GM19395 (cell line): ENCODE measurements around the gene NME2.
"Not testable (repeated sequence)": the region's sequence is repeated elsewhere in the genome, so short reads cannot be mapped to it uniquely, and the experiment has no call there.

Experiments
- ATAC-seq: cut with Tn5 transposase; IDR thresholded peaks from one replicate; pipeline ENCODE4 v1.9.1; 2021; ENCODE audit warnings: mild to moderate bottlenecking, moderate library complexity; ENCODE audit not compliant: unreplicated experiment

Gene NME2

DNA sequence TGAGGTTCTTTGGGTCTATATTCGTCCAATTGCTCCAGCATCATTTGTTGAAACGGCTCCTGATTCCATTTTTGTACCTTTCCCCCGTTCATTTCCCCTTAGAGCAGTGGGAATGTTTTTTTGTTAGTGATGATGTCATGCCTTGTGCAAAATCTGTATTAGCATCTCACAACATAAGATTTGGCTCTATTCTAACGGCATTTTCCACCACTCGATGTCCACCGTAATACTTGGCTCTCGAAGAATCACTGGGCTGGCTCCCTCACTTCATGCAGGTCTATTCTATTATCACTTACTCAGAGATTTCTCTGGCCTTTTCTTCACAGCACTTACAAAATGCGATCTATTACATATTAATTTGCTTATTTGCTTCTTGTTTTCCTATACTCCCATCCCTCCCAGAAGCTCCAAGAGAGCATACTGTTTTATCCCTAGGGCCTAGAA is 13.4 kb upstream of the NME2 start:
- ATAC-seq, result no peak

- ATAC-seq, result peak; percentile 95
Measured at GRCh38 chr17:51153210-51154072, 12.8 kb upstream of the NME2 start, which contains the start of gene NME1. Gene NME1 (plus strand): TSS chr17:51153559. CDS start chr17:51155655, 2,096 bp downstream.

- ATAC-seq, result no peak
Measured at GRCh38 chr17:51154176-51154575, 12.0 kb upstream of the NME2 start.

DNA sequence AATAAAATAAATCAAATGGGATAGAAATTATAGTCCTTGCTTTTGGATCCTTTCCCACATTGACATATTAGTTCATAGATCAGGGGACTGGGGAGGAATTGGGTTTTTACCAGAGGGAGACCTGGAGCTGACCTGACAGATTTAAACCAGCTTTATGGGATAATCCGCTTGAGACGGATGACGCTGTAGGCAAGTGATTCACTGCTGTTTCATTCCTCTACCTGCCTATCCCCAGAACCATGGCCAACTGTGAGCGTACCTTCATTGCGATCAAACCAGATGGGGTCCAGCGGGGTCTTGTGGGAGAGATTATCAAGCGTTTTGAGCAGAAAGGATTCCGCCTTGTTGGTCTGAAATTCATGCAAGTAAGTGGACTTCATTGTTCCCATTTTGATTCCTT is 10.8 kb upstream of the NME2 start:
- ATAC-seq, result no peak

- ATAC-seq, result no peak
Measured at GRCh38 chr17:51159604-51160003, 6.6 kb upstream of the NME2 start.

DNA sequence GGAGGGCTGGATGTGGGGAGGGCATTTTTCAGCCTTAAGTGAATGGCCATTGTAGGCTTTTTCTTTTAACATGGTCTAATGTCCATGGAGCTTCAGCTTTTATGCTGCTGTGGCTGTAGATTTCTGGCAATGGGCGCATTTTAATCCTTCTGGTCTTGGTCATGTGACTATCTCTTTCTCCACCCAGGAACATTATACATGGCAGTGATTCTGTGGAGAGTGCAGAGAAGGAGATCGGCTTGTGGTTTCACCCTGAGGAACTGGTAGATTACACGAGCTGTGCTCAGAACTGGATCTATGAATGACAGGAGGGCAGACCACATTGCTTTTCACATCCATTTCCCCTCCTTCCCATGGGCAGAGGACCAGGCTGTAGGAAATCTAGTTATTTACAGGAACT is 4.7 kb upstream of the NME2 start:
- ATAC-seq, result no peak

DNA sequence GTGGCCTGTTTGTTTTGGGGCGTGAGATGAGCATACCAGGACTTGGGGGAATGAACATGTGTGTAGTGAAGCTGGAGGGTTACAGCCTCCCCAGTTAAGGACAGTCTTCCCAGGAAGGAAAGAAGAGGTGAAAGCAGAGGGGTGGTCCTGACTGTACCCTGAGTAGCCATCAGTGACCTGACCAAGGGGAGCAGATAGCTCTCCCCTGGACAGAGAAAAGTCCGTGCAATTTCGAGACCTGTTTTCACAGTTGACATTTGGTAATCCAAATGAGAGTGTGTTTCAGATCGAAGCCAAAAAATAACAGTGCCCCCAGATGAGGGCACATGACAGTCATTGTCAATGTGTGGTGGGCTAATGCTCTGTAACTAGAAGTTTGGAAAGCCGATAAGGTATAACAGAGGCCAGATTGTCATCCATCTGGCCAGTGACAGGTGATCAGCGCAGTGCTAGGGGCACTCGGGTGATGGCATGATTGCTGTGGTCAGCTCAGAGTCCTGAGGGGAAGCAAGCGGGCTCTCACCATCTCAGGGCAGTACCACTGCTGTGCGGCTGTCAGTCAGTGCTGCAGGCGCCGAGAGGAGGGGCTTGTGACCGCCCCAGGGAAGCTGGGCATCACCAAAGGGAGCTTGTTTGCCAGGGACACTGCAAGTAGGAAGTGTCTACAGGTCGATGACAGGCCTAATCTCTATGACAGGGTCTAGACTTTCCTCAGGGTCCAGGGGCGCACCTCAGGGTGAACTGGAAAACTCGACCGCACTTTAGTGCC is 1.1 kb upstream of the NME2 start:
- ATAC-seq, result no peak

DNA sequence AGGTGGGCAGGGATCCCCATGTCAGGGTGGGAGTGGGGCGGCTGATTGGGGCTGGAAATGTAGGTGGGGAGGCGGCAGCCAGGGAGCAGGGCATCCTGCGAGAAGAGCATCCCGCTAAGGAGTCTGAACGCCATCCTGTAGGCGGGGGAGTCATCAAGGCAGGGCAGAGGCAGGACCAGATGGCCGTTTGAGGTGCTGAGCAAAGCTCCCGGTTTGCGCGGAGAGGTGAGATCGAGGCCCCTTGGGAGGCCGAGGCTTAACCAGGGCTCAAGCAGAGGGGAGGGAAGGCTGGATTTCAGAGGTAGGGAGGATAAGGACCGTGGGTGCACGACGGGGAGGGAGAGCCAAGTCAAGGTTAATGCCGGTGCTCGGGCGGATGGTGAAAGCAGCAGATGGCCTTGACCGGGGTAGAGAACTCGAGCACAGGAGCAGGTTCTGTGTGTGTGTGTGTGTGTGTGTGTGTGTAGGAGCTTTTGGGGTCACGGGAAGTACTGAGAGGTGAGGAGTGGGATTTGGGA is 472 bp upstream of the NME2 start:
- ATAC-seq, result peak; percentile 33

DNA sequence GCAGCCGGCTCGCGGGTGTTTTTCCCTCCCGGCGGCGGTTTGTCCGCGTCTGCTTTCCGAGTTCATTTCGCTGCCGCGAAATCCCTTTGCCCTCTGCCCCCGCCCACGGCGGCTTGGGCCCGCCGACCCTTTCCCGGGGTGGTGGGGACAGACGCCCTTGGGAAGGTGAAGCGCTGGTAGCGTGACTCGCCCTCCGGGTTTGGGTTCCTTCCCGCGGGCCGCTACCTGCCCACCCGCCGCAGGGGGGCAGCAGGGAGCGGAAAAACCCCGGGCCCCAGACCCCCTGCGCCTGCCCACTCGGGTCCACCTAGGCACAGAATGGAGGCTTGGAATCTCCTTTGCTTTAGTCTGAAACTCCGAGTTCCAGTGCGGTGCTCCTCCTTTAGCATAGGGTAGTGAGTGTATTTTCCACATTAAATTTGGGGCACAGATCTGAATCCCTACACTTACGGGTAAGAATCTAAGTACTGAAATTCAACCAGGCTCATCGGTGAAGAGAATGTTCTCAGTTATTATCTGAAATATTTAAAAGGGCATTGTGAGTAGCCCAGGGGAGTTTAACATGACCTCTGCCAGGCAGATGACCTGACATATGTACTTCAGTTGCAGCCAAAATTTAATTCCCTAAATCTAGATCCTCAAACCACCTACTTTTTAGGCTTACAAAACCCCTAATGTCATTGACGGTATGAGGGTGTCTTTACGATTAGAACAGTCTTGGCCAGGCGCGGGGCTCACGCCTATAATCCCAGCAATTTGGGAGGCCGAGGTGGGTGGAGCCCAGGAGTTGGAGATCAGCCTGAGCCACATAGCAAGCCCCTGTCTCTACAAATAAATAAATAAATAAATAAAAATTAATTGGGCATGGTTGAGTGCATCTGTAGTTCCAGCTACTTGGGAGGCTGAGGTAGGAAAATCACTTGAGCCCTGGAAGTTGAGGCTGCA is 1.0 kb downstream of the NME2 start:
- ATAC-seq, result peak; percentile 53

GRCh38 chr17:51169340-51169739 is 3.1 kb downstream of the NME2 start:
- no peak for ATAC-seq

DNA sequence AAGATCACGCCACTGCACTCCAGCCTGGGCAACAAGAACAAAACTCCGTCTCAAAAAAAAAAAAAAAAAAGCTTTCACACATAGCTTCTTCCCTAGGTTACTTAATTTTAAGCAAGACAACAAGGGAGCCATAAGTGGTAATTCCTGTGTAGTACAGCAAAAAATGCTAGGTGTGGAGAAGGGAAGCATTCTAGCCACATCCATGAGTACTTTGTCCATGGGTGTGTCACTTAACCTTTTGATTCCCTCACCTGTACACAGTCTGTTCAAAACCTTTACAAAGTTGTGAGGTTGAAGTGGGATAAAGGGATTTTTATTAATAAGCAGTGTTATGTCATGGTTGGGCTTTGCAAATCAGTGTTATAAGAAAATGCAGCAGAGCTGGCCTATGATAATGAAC is 4.5 kb downstream of the NME2 start:
- no peak for ATAC-seq

- ATAC-seq, result not testable (repeated sequence)
Measured at GRCh38 chr17:51172030-51172429, 5.8 kb downstream of the NME2 start.

- no peak for ATAC-seq
Measured at GRCh38 chr17:51180486-51180885, 14.3 kb downstream of the NME2 start.

DNA sequence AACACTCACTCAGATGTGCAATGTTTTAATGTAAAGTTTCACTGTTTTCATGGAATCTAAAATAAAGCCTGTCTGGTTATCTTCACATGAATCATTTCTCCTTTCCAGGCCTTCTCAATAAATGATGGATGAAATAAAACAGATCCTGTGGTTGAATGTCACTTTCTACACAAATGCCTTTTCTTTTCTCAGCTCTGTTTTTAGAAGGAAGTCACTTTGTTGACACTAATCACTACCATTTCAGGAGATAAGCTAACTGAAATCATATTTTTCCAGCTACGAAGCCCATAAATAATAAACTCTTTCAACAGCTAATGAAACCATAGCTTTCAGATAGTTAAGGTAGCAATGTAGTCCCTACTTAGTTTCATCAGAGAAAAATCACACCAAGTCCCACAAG is 17.9 kb downstream of the NME2 start:
- no peak for ATAC-seq

DNA sequence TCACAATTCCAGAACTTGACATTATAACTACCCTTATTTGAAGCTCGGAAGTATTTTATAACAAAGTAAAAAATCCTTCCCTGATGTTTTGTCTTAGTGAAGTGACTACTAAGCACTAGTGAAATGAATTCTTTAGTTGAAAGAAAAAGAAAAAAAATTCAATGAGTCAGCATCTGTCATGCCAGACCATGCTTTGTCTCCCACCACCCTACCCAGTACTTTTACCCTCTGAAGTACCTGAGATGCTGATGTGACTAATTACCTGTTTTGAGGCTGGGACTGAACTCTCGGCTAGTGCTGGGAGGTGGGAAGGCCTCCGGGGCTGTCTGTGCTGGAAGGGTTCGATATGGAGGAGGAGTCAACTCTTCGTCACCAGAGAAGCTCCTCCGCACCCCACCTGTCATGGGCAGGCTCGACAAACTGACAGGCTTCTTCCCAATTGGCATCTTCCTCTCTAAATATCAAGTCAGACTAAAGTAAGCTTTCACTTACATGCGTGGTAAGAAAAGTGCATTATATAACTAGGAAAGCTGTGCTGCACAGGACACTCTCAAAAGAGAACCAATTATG is 19.6 kb downstream of the NME2 start:
- ATAC-seq, result no peak

GRCh38 chr17:51188271-51188833 is 22.1 kb downstream of the NME2 start:
- ATAC-seq, result no peak

- no peak for ATAC-seq
Measured at GRCh38 chr17:51189162-51189561, 23.0 kb downstream of the NME2 start.

- no peak for ATAC-seq
Measured at GRCh38 chr17:51189628-51190027, 23.4 kb downstream of the NME2 start.

GRCh38 chr17:51191895-51192294 is 25.7 kb downstream of the NME2 start:
- no peak for ATAC-seq

GRCh38 chr17:51197754-51198153 is 31.5 kb downstream of the NME2 start:
- ATAC-seq, result no peak
